Fibroblast of lung (primary cell): ENCODE data around the gene EFCAB5. TPM values are rescaled to one million over a fixed set of nuclear protein-coding genes. Genes with fewer than 3 reads are reported as not detected.
"Not testable (repeated sequence)": the region's sequence is repeated elsewhere in the genome, so short reads cannot be mapped to it uniquely, and the experiment has no call there.

ENCODE experiments used
- DNase-seq, 2 donors: peaks; one replicate each; pipeline versions ENCODE4 v3.0.0 to v3.0.0-alpha.2; 2010; ENCODE audit warnings: low read depth in 2 of 2
- H2AFZ ChIP-seq: 2 replicates; pipeline ENCODE4 v1.5.1; 2012; ENCODE audit warnings: low read length, control low read depth, inconsistent platforms
- H3K27ac ChIP-seq: 2 replicates; pipeline ENCODE4 v1.5.1; 2011; ENCODE audit warnings: low read length, control low read depth; ENCODE audit not compliant: insufficient read depth
- H3K27me3 ChIP-seq: 2 replicates; pipeline ENCODE4 v1.5.1; 2011; ENCODE audit warnings: mild to moderate bottlenecking, low read length; ENCODE audit not compliant: control insufficient read depth, insufficient read depth
- H3K36me3 ChIP-seq: 2 replicates; pipeline ENCODE4 v1.5.1; 2011; ENCODE audit warnings: low read length; ENCODE audit not compliant: control insufficient read depth, insufficient read depth
- H3K4me1 ChIP-seq: 2 replicates; pipeline ENCODE4 v1.5.1; 2011; ENCODE audit warnings: low read length; ENCODE audit not compliant: control insufficient read depth, insufficient read depth; ENCODE audit errors: extremely low read depth
- H3K4me2 ChIP-seq: 2 replicates; pipeline ENCODE4 v1.5.1; 2011; ENCODE audit warnings: low read length, control low read depth; ENCODE audit not compliant: insufficient read depth; ENCODE audit errors: extremely low read depth
- H3K4me3 ChIP-seq, 4 experiments: fragments of 200-600 bp in 1 of 4; sonication (generic) in 1 of 4; replicated peaks in 1 of 4; 2 replicates each; pipeline ENCODE4 v1.5.1; 2011 to 2016; ENCODE audit warnings: low read length in 4 of 4, low read depth in 3 of 4, mild to moderate bottlenecking in 3 of 4, control low read depth in 2 of 4, inconsistent platforms in 1 of 4, mixed read lengths in 1 of 4; ENCODE audit not compliant: insufficient read depth in 1 of 4; ENCODE audit errors: control extremely low read depth in 1 of 4
- H3K79me2 ChIP-seq: 2 replicates; pipeline ENCODE4 v1.5.1; 2012; ENCODE audit warnings: mild to moderate bottlenecking, low read length, inconsistent platforms; ENCODE audit not compliant: control insufficient read depth, insufficient read depth
- H3K9ac ChIP-seq: 2 replicates; pipeline ENCODE4 v1.5.1; 2011; ENCODE audit warnings: mild to moderate bottlenecking, low read length, control low read depth; ENCODE audit not compliant: insufficient read depth
- H3K9me3 ChIP-seq: 2 replicates; pipeline ENCODE4 v1.5.1; 2012; ENCODE audit warnings: low read depth, low read length; ENCODE audit not compliant: control insufficient read depth, insufficient read depth
- H4K20me1 ChIP-seq: 2 replicates; pipeline ENCODE4 v1.5.1; 2011; ENCODE audit warnings: low read length; ENCODE audit not compliant: control insufficient read depth, insufficient read depth; ENCODE audit errors: extremely low read depth
- EZH2 ChIP-seq: IDR thresholded peaks from 2 replicates; pipeline ENCODE4 v1.5.1; 2012; ENCODE audit warnings: low read length, control low read depth, mild to moderate bottlenecking; ENCODE audit errors: missing control alignments
- polyA plus RNA-seq, 2 donors: library from polyadenylated mRNA; depleted of rRNA in 1 of 2; stranded (reverse) in 1 of 2; unstranded in 1 of 2; fragments of >200 nt; gene quantifications; 2 replicates each; pipeline ENCODE4 v1.2.1, GENCODE V29; 2011 to 2012; ENCODE audit warnings: missing spikeins in 1 of 2
- total RNA-seq: library from RNA; depleted of rRNA; stranded (reverse); fragments of >200 nt; gene quantifications from 2 replicates; pipeline ENCODE4 v1.2.1, GENCODE V29; 2014
- TF ChIP-seq, protein P1 (sequence below), 2 donors: IDR thresholded peaks in 1 of 2; conservative IDR thresholded peaks in 1 of 2; 1 replicate in 1 of 2; 2 replicates in 1 of 2; pipeline ENCODE4 v1.5.1; 2011 to 2012; ENCODE audit warnings: low read length in 2 of 2, control low read depth in 1 of 2, inconsistent platforms in 1 of 2, low read depth in 1 of 2, mild to moderate bottlenecking in 1 of 2

EFCAB5 gene
- total and polyA plus RNA-seq, 2 donors (not counting 1 experiment from before 2014, with no cell fraction given) = 0.14 to 0.66 TPM

DNA sequence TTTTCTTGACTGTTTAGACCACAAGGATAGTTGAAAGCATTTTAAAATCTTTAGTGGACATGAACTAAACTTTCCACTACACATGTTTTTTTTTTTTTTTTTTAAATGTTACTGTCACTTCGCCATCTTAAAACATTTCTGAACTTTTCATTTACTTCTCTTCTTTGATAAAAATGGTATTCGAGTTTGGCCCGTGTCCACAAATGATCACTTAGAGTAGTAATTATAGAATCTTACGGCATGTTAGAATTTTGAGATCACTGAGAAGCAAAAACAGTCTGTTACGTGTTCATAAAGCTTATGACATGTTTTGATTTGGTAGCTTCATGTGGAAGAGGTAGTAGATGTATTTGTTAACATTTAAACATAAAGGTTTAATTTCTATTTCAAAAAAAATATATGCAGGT is 176.2 kb downstream of the EFCAB5 start:
- peaks cover 56% of the 10 kb centered on the region for H3K79me2 ChIP-seq
- no peaks in the 10 kb centered on the region for H3K27me3 ChIP-seq
- peak overlapping the region; percentile 74 for H3K4me2 ChIP-seq
- H3K9ac ChIP-seq = peak overlapping the region; percentile 100
- H3K36me3 ChIP-seq = peaks cover 2% of the 10 kb centered on the region
- H4K20me1 ChIP-seq = no peaks in the 10 kb centered on the region
- peak overlapping the region; percentile 100 for H3K27ac ChIP-seq
- peaks cover 2% of the 10 kb centered on the region for H3K4me1 ChIP-seq
- DNase-seq = peak; percentile 21 to 26
- H2AFZ ChIP-seq = no peak overlapping the region
- no peaks in the 10 kb centered on the region for H3K9me3 ChIP-seq
- H3K4me3 ChIP-seq = peak overlapping the region; percentile 89 to 99 (median 96)
- no peak for TF ChIP-seq EZH2
- TF ChIP-seq, protein P1, sequence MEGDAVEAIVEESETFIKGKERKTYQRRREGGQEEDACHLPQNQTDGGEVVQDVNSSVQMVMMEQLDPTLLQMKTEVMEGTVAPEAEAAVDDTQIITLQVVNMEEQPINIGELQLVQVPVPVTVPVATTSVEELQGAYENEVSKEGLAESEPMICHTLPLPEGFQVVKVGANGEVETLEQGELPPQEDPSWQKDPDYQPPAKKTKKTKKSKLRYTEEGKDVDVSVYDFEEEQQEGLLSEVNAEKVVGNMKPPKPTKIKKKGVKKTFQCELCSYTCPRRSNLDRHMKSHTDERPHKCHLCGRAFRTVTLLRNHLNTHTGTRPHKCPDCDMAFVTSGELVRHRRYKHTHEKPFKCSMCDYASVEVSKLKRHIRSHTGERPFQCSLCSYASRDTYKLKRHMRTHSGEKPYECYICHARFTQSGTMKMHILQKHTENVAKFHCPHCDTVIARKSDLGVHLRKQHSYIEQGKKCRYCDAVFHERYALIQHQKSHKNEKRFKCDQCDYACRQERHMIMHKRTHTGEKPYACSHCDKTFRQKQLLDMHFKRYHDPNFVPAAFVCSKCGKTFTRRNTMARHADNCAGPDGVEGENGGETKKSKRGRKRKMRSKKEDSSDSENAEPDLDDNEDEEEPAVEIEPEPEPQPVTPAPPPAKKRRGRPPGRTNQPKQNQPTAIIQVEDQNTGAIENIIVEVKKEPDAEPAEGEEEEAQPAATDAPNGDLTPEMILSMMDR (conservative IDR thresholded peaks at IDR 0.05 in 1 of 2, IDR thresholded peaks at IDR 0.05 in 1 of 2; ENCODE audit: low read depth in 1 of 2, low read length in 2 of 2) = no peak

DNA sequence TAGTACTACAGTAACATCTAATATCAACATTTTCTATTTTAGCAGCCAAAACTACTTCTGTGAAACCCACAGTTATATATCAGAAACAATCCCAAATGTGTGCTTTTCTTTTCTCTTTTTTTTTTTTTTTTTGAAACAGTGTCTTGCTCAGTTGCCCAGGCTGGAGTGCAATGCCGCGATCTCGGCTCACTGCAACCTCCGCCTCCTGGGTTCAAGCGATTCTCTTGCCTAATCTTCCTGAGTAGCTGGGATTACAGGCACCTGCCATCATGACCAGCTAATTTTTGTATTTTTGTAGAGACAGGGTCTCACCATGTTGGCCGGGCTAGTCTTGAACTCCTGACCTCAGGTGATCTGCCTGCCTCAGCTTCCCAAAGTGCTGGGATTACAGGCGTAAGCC is 177.2 kb downstream of the EFCAB5 start:
- Histone ChIP-seq H3K4me2 (peak overlapping the region; percentile 74), H3K79me2 (peaks cover 60% of the 10 kb centered on the region), H3K4me3 (peak overlapping the region; percentile 89 to 99 (median 96))
- not testable (repeated sequence) for H4K20me1 ChIP-seq, H3K27ac ChIP-seq, DNase-seq, H3K4me1 ChIP-seq, H3K9me3 ChIP-seq, H3K36me3 ChIP-seq, H3K9ac ChIP-seq, H3K27me3 ChIP-seq, H2AFZ ChIP-seq

DNA sequence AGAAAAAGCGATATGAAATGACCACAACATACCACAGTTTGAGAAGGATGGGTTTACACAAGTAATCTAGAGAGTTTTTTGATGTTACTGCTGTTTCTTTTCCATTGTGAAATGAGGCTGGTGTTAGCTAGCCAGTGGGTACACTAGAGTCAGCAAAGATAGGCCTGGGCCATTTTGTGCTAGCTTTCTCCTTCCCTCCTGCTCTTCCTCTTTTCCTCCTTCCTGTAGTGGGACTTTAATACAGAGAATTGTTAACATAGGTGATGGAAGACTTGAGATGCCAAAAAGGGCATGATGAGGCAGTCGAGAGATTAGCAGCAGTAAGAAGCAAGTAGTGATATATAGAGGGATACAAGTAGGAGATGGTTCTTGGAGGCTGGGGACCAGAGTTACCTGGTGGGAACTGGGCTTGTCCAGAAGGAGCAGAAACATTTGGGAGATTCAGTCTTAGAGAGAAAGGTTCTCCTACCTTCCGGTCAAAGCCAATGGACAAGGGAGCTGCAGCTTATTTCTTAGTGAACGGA is 182.9 kb downstream of the EFCAB5 start:
- no peak overlapping the region for H3K4me2 ChIP-seq
- no peak overlapping the region for H3K4me3 ChIP-seq
- no peak overlapping the region for H3K9ac ChIP-seq
- H3K27me3 ChIP-seq = no peaks in the 10 kb centered on the region
- no peak for DNase-seq
- no peaks in the 10 kb centered on the region for H3K4me1 ChIP-seq
- H2AFZ ChIP-seq = no peak overlapping the region
- H3K27ac ChIP-seq = no peak overlapping the region
- no peaks in the 10 kb centered on the region for H3K9me3 ChIP-seq
- TF ChIP-seq EZH2 = no peak
- TF ChIP-seq, protein P1 (conservative IDR thresholded peaks at IDR 0.05 in 1 of 2, IDR thresholded peaks at IDR 0.05 in 1 of 2; ENCODE audit: low read depth in 1 of 2, low read length in 2 of 2) = no peak
- no peaks in the 10 kb centered on the region for H4K20me1 ChIP-seq
- peaks cover 68% of the 10 kb centered on the region for H3K79me2 ChIP-seq
- peaks cover 2% of the 10 kb centered on the region for H3K36me3 ChIP-seq
